Duodenal mucosa (tissue), 2 donors: ENCODE measurements around the gene ADM.

Experiments used
- H3K27ac ChIP-seq: one replicate; pipeline ENCODE4 v1.7.0; 2013; ENCODE audit warnings: low read depth, low read length
- H3K27me3 ChIP-seq, 2 donors: one replicate each; pipeline ENCODE4 v1.7.0; 2013; ENCODE audit warnings: low read length in 2 of 2, control low read depth in 1 of 2; ENCODE audit not compliant: insufficient read depth in 2 of 2, control insufficient read depth in 1 of 2
- H3K36me3 ChIP-seq, 2 donors: one replicate each; pipeline ENCODE4 v1.7.0; 2013; ENCODE audit warnings: low read length in 2 of 2, control low read depth in 1 of 2; ENCODE audit not compliant: insufficient read depth in 2 of 2, control insufficient read depth in 1 of 2
- H3K4me1 ChIP-seq, 2 donors: one replicate each; pipeline ENCODE4 v1.7.0; 2013; ENCODE audit warnings: low read length in 2 of 2, control low read depth in 1 of 2; ENCODE audit not compliant: insufficient read depth in 2 of 2, control insufficient read depth in 1 of 2
- H3K4me3 ChIP-seq, 2 donors: one replicate each; pipeline ENCODE4 v1.7.0; 2013; ENCODE audit warnings: low read length in 2 of 2, low read depth in 1 of 2
- H3K9ac ChIP-seq, 2 donors: one replicate each; pipeline ENCODE4 v1.7.0; 2013; ENCODE audit warnings: low read length in 2 of 2, low read depth in 1 of 2
- H3K9me3 ChIP-seq, 2 donors: one replicate each; pipeline ENCODE4 v1.7.0; 2013; ENCODE audit warnings: low read length in 2 of 2, control low read depth in 1 of 2; ENCODE audit not compliant: control insufficient read depth in 1 of 2

Gene ADM

GRCh38 chr11:10273738-10274137, 31.1 kb upstream of the ADM start:
- H3K36me3 ChIP-seq = no peaks in the 10 kb centered on the region
- no peak overlapping the region for H3K9ac ChIP-seq
- no peak overlapping the region for H3K4me3 ChIP-seq
- H3K27ac ChIP-seq = no peak overlapping the region
- no peaks in the 10 kb centered on the region for H3K27me3 ChIP-seq
- no peaks in the 10 kb centered on the region for H3K9me3 ChIP-seq
- H3K4me1 ChIP-seq = no peaks in the 10 kb centered on the region

- H3K9me3 ChIP-seq = no peaks in the 10 kb centered on the region
These were observed 30.1 kb upstream of the ADM start for GRCh38 chr11:10274726-10275125.

GRCh38 chr11:10275714-10276113, 29.2 kb upstream of the ADM start:
- Histone ChIP-seq H3K27me3 (no peaks in the 10 kb centered on the region), H3K4me3 (no peak overlapping the region), H3K9ac (no peak overlapping the region), H3K27ac (no peak overlapping the region), H3K9me3 (no peaks in the 10 kb centered on the region), H3K4me1 (no peaks in the 10 kb centered on the region), H3K36me3 (no peaks in the 10 kb centered on the region)

More at GRCh38 chr11:10274726-10275125, 30.1 kb upstream of the ADM start:
- H3K4me3 ChIP-seq = no peak overlapping the region
- no peaks in the 10 kb centered on the region for H3K36me3 ChIP-seq
- no peaks in the 10 kb centered on the region for H3K4me1 ChIP-seq
- no peaks in the 10 kb centered on the region for H3K27me3 ChIP-seq
- H3K9ac ChIP-seq = no peak overlapping the region
- no peak overlapping the region for H3K27ac ChIP-seq

- no peak overlapping the region for H3K9ac ChIP-seq
- H3K4me3 ChIP-seq = no peak overlapping the region
- H3K27me3 ChIP-seq = no peaks in the 10 kb centered on the region
- no peaks in the 10 kb centered on the region for H3K36me3 ChIP-seq
- no peaks in the 10 kb centered on the region for H3K9me3 ChIP-seq
- peaks cover 3 to 13% of the 10 kb centered on the region in 2 donors for H3K4me1 ChIP-seq
- no peak overlapping the region for H3K27ac ChIP-seq
These were observed 22.8 kb upstream of the ADM start for GRCh38 chr11:10282117-10282516.

GRCh38 chr11:10283991-10284390, 20.9 kb upstream of the ADM start:
- H3K27me3 ChIP-seq = no peaks in the 10 kb centered on the region
- peaks cover 3 to 13% of the 10 kb centered on the region in 2 donors for H3K4me1 ChIP-seq
- H3K27ac ChIP-seq = no peak overlapping the region
- H3K36me3 ChIP-seq = no peaks in the 10 kb centered on the region
- no peak overlapping the region for H3K9ac ChIP-seq
- no peak overlapping the region for H3K4me3 ChIP-seq
- no peaks in the 10 kb centered on the region for H3K9me3 ChIP-seq

- Histone ChIP-seq H3K27ac (no peak overlapping the region), H3K4me1 (peaks cover 7 to 13% of the 10 kb centered on the region in 2 donors), H3K9me3 (no peaks in the 10 kb centered on the region)
These were observed 19.6 kb upstream of the ADM start for GRCh38 chr11:10285148-10285802.

GRCh38 chr11:10287140-10287539, 17.7 kb upstream of the ADM start:
- no peak overlapping the region for H3K4me3 ChIP-seq
- no peak overlapping the region for H3K9ac ChIP-seq
- H3K36me3 ChIP-seq = peaks cover 0 to 3% of the 10 kb centered on the region in 2 donors
- H3K27me3 ChIP-seq = no peaks in the 10 kb centered on the region
- H3K27ac ChIP-seq = no peak overlapping the region
- H3K4me1 ChIP-seq = peaks cover 6 to 12% of the 10 kb centered on the region in 2 donors
- H3K9me3 ChIP-seq = no peaks in the 10 kb centered on the region

More at GRCh38 chr11:10285148-10285802, 19.6 kb upstream of the ADM start:
- Histone ChIP-seq H3K36me3 (peaks cover 0 to 2% of the 10 kb centered on the region in 2 donors), H3K9ac (no peak overlapping the region), H3K4me3 (no peak overlapping the region), H3K27me3 (no peaks in the 10 kb centered on the region)

- no peak overlapping the region for H3K9ac ChIP-seq
- H3K36me3 ChIP-seq = peaks cover 0 to 3% of the 10 kb centered on the region in 2 donors
- H3K27ac ChIP-seq = no peak overlapping the region
- H3K4me3 ChIP-seq = no peak overlapping the region
- H3K9me3 ChIP-seq = no peaks in the 10 kb centered on the region
- peaks cover 6 to 13% of the 10 kb centered on the region in 2 donors for H3K4me1 ChIP-seq
- no peaks in the 10 kb centered on the region for H3K27me3 ChIP-seq
These were observed 16.8 kb upstream of the ADM start for GRCh38 chr11:10287766-10288715.

GRCh38 chr11:10288881-10289764, 15.8 kb upstream of the ADM start:
- Histone ChIP-seq H3K27ac (no peak overlapping the region), H3K27me3 (no peaks in the 10 kb centered on the region), H3K9me3 (no peaks in the 10 kb centered on the region), H3K4me1 (peaks cover 9 to 17% of the 10 kb centered on the region in 2 donors), H3K9ac (no peak overlapping the region), H3K4me3 (no peak overlapping the region), H3K36me3 (peaks cover 0 to 3% of the 10 kb centered on the region in 2 donors)
